Measurements from ENCODE around the gene TMA7B. TPM values are rescaled to one million over a fixed set of nuclear protein-coding genes. Genes with fewer than 3 reads are reported as not detected.

TMA7B gene
- total RNA-seq, 2 experiments from 2014 or later, result 5.7 to 6.5 TPM

- H3K4me1 ChIP-seq (ENCODE audit: insufficient read depth, low read length), result peaks cover 78% of the 10 kb centered on the region
- H3K4me3 ChIP-seq (ENCODE audit: low read length), result no peak overlapping the region
- Mint-ChIP-seq H3K27me3 (no peaks in the 10 kb centered on the region), H3K9me3 (no peaks in the 10 kb centered on the region), H3K27ac (peak overlapping the region; percentile 77), H3K4me1 (ENCODE audit: low read depth) (peaks cover 72% of the 10 kb centered on the region), H3K4me3 (peak overlapping the region; percentile 63), H3K36me3 (ENCODE audit: low read depth) (peaks cover 95% of the 10 kb centered on the region)
- H3K36me3 ChIP-seq (ENCODE audit: insufficient read depth, low read length), result peaks cover 94% of the 10 kb centered on the region
- no peaks in the 10 kb centered on the region for H3K9me3 ChIP-seq (ENCODE audit: control insufficient read depth in 1 of 2, insufficient read depth in 1 of 2, low read length in 2 of 2)
- DNase-seq, result no peak
- intact Hi-C loops (cut with DNase I, micrococcal nuclease), result loop anchor here in 1 of 2 experiments (1.0 to 5.0 kb wide), 2 partner anchors 15 to 63 kb away; no protein-coding TSS in a partner anchor
- TF ChIP-seq CTCF (IDR thresholded peaks at IDR 0.05), result no peak
- POLR2A ChIA-PET, result interaction anchor here (1.4 to 1.9 kb wide), 3 partner anchors 9 to 33 kb away, joined by 3 to 6 read pairs (median 4); no protein-coding TSS in a partner anchor
- ATAC-seq (ENCODE audit: poor library complexity), result no peak
- no peaks in the 10 kb centered on the region for H3K27me3 ChIP-seq (ENCODE audit: control insufficient read depth in 1 of 2, insufficient read depth in 2 of 2, low read length in 2 of 2)
- CTCF ChIA-PET, result interaction anchor here (1.0 kb wide), 1 partner anchor 17 kb away, joined by 3 read pairs; no protein-coding TSS in a partner anchor
- peak overlapping the region in 1 of 2 donors; percentile 32 for H3K27ac ChIP-seq (ENCODE audit: low read depth in 1 of 2, low read length in 2 of 2)
Observed at GRCh38 chr22:39958949-39959639, 1.1 kb upstream of the TMA7B start.

GRCh38 chr22:39960791-39961746, 872 bp downstream of the TMA7B start:
- POLR2A ChIA-PET, result interaction anchor here (1.1 to 1.3 kb wide), 2 partner anchors 8 to 10 kb away, joined by 3 read pairs; no protein-coding TSS in a partner anchor
- Histone ChIP-seq H3K9me3 (ENCODE audit: control insufficient read depth in 1 of 2, insufficient read depth in 1 of 2, low read length in 2 of 2) (no peaks in the 10 kb centered on the region), H3K36me3 (ENCODE audit: insufficient read depth, low read length) (peaks cover 92% of the 10 kb centered on the region), H3K4me3 (ENCODE audit: low read length) (no peak overlapping the region), H3K4me1 (ENCODE audit: insufficient read depth, low read length) (peaks cover 59% of the 10 kb centered on the region), H3K27me3 (ENCODE audit: control insufficient read depth in 1 of 2, insufficient read depth in 2 of 2, low read length in 2 of 2) (no peaks in the 10 kb centered on the region), H3K27ac (ENCODE audit: low read depth in 1 of 2, low read length in 2 of 2) (peak overlapping the region; percentile 49 to 51)
- peak overlapping the region; percentile 77 for H3K27ac Mint-ChIP-seq
- CTCF ChIA-PET, result interaction anchor here (1.1 to 1.8 kb wide), 6 partner anchors 9 to 432 kb away, joined by 3 to 4 read pairs (median 4); no protein-coding TSS in a partner anchor
- no peaks in the 10 kb centered on the region for H3K9me3 Mint-ChIP-seq
- intact Hi-C loops (cut with DNase I, micrococcal nuclease), result no loop called here
- ATAC-seq (ENCODE audit: poor library complexity), result peak; percentile 71
- peak in 12 of 14 experiments; percentile 27 to 82 (median 42) for DNase-seq
- no peak for TF ChIP-seq CTCF (IDR thresholded peaks at IDR 0.05)
- H3K4me3 Mint-ChIP-seq, result peak overlapping the region; percentile 6
- H3K4me1 Mint-ChIP-seq (ENCODE audit: low read depth), result peaks cover 62% of the 10 kb centered on the region
- H3K27me3 Mint-ChIP-seq, result no peaks in the 10 kb centered on the region
- H3K36me3 Mint-ChIP-seq (ENCODE audit: low read depth), result peaks cover 98% of the 10 kb centered on the region

- no peak overlapping the region for H3K4me3 Mint-ChIP-seq
- no peaks in the 10 kb centered on the region for H3K9me3 Mint-ChIP-seq
- no peak for TF ChIP-seq CTCF (IDR thresholded peaks at IDR 0.05)
- no peaks in the 10 kb centered on the region for H3K27me3 Mint-ChIP-seq
- no peak for ATAC-seq (ENCODE audit: poor library complexity)
- CTCF ChIA-PET, result interaction anchor here (1.1 to 1.5 kb wide), 4 partner anchors 10 to 433 kb away, joined by 3 to 4 read pairs (median 3); no protein-coding TSS in a partner anchor
- Histone ChIP-seq H3K27me3 (ENCODE audit: control insufficient read depth in 1 of 2, insufficient read depth in 2 of 2, low read length in 2 of 2) (no peaks in the 10 kb centered on the region), H3K27ac (ENCODE audit: low read depth in 1 of 2, low read length in 2 of 2) (peak overlapping the region in 1 of 2 donors; percentile 49), H3K36me3 (ENCODE audit: insufficient read depth, low read length) (peaks cover 96% of the 10 kb centered on the region), H3K4me1 (ENCODE audit: insufficient read depth, low read length) (peaks cover 49% of the 10 kb centered on the region), H3K9me3 (ENCODE audit: control insufficient read depth in 1 of 2, insufficient read depth in 1 of 2, low read length in 2 of 2) (no peaks in the 10 kb centered on the region), H3K4me3 (ENCODE audit: low read length) (no peak overlapping the region)
- H3K27ac Mint-ChIP-seq, result peak overlapping the region; percentile 77
- POLR2A ChIA-PET, result interaction anchor here (0.7 to 1.3 kb wide), 3 partner anchors 9 to 15 kb away, joined by 3 read pairs; no protein-coding TSS in a partner anchor
- H3K36me3 Mint-ChIP-seq (ENCODE audit: low read depth), result peaks cover 98% of the 10 kb centered on the region
- intact Hi-C loops (cut with DNase I, micrococcal nuclease), result no loop called here
- DNase-seq, result no peak
- H3K4me1 Mint-ChIP-seq (ENCODE audit: low read depth), result peaks cover 67% of the 10 kb centered on the region
Observed at GRCh38 chr22:39962071-39962470, 1.9 kb downstream of the TMA7B start.

All from CD4-positive, alpha-beta T cell (primary cell).